ENCODE measurements around the gene PSMD1.

GRCh38 chr2:231069379-231070054 lies 12.8 kb downstream of the PSMD1 start:
- TF ChIP-seq CTCF (IDR thresholded peaks at IDR 0.05) (no peak), POLR2A (IDR thresholded peaks at IDR 0.05) (no peak)

All from adrenal gland (tissue), 5 donors.